ENCODE results near the gene C6orf89.
"Not testable (repeated sequence)": the region's sequence is repeated elsewhere in the genome, so short reads cannot be mapped to it uniquely, and the experiment has no call there.

C6orf89 gene

GRCh38 chr6:36933102-36933501, 47.4 kb downstream of the C6orf89 start:
- no peak for TF ChIP-seq CTCF (conservative IDR thresholded peaks at IDR 0.05; ENCODE audit: low read depth, low read length)
- H3K4me3 ChIP-seq (ENCODE audit: low read length), result no peak overlapping the region
- peak; percentile 64 for DNase-seq (ENCODE audit: low read depth)

- no peak for DNase-seq (ENCODE audit: low read depth)
- no peak for TF ChIP-seq CTCF (conservative IDR thresholded peaks at IDR 0.05; ENCODE audit: low read depth, low read length)
- no peak overlapping the region for H3K4me3 ChIP-seq (ENCODE audit: low read length)
These were observed 47.8 kb downstream of the C6orf89 start for GRCh38 chr6:36933519-36933918.

GRCh38 chr6:36934901-36935300, 49.1 kb downstream of the C6orf89 start:
- no peak for TF ChIP-seq CTCF (conservative IDR thresholded peaks at IDR 0.05; ENCODE audit: low read depth, low read length)
- no peak overlapping the region for H3K4me3 ChIP-seq (ENCODE audit: low read length)
- DNase-seq (ENCODE audit: low read depth), result no peak

- DNase-seq (ENCODE audit: low read depth), result no peak
- no peak for TF ChIP-seq CTCF (conservative IDR thresholded peaks at IDR 0.05; ENCODE audit: low read depth, low read length)
- no peak overlapping the region for H3K4me3 ChIP-seq (ENCODE audit: low read length)
These were observed 51.1 kb downstream of the C6orf89 start for GRCh38 chr6:36936824-36937223.

GRCh38 chr6:36937896-36938295, 52.1 kb downstream of the C6orf89 start:
- no peak for TF ChIP-seq CTCF (conservative IDR thresholded peaks at IDR 0.05; ENCODE audit: low read depth, low read length)
- no peak for DNase-seq (ENCODE audit: low read depth)

GRCh38 chr6:36938536-36938935, 52.8 kb downstream of the C6orf89 start:
- DNase-seq (ENCODE audit: low read depth), result peak; percentile 93
- H3K4me3 ChIP-seq (ENCODE audit: low read length), result no peak overlapping the region
- no peak for TF ChIP-seq CTCF (conservative IDR thresholded peaks at IDR 0.05; ENCODE audit: low read depth, low read length)

More at GRCh38 chr6:36937896-36938295, 52.1 kb downstream of the C6orf89 start:
- no peak overlapping the region for H3K4me3 ChIP-seq (ENCODE audit: low read length)

GRCh38 chr6:36939005-36939404, 53.3 kb downstream of the C6orf89 start:
- DNase-seq (ENCODE audit: low read depth); H3K4me3 ChIP-seq (ENCODE audit: low read length): not testable (repeated sequence)

- no peak for TF ChIP-seq CTCF (conservative IDR thresholded peaks at IDR 0.05; ENCODE audit: low read depth, low read length)
- DNase-seq (ENCODE audit: low read depth), result no peak
- H3K4me3 ChIP-seq (ENCODE audit: low read length), result no peak overlapping the region
These were observed 54.3 kb downstream of the C6orf89 start for GRCh38 chr6:36940027-36940426.

- H3K4me3 ChIP-seq (ENCODE audit: low read length); DNase-seq (ENCODE audit: low read depth): not testable (repeated sequence)
These were observed 55.8 kb downstream of the C6orf89 start for GRCh38 chr6:36941561-36941960.

GRCh38 chr6:36942329-36942728, 56.6 kb downstream of the C6orf89 start:
- not testable (repeated sequence) for DNase-seq (ENCODE audit: low read depth); H3K4me3 ChIP-seq (ENCODE audit: low read length)

All from retinal pigment epithelial cell (primary cell).